HepG2 (cell line): Measurements from ENCODE around the gene EEF1A2. TPM values are rescaled to one million over a fixed set of nuclear protein-coding genes. Genes with fewer than 3 reads are reported as not detected.

Experiments used
- ATAC-seq: fragments of 200-7000 bp; cut with Tn5 transposase; 3 replicates; pipeline ENCODE4 v1.9.1; 2020; ENCODE audit warnings: mild to moderate bottlenecking, moderate library complexity
- BruUV-seq: library from RNA; stranded (reverse); fragments of 400-500 nt; replicated peaks from 2 replicates; lab custom pipeline; 2021; lab: Mats Ljungman, UMichigan
- CTCF ChIA-PET: fragments of 300-600 bp; formaldehyde crosslinking; extraction: SDS; loops from one replicate; lab custom pipeline; 2021; ENCODE audit warnings: low total read pairs, inconsistent platforms, low intra/inter-chr PET ratio; lab: Yijun Ruan, JAX
- POLR2A ChIA-PET: fragments of 350-600 bp; sonication (Branson Sonifier 250); formaldehyde crosslinking; loops from one replicate; lab custom pipeline; 2020; ENCODE audit warnings: antibody characterized with exemption, inconsistent platforms; lab: Yijun Ruan, JAX
- DNase-seq: peaks from one replicate; pipeline ENCODE4 v3.0.0-alpha.2; 2015; ENCODE audit warnings: low spot score
- FAIRE-seq: peaks from 3 replicates; lab custom pipeline; 2011; peaks lifted over from hg19 to GRCh38; lab: Jason Lieb, UNC
- H2AFZ ChIP-seq: one replicate; pipeline ENCODE4 v1.6.1; 2011; ENCODE audit warnings: low read length, inconsistent platforms
- H3K27ac ChIP-seq: fragments of 300-600 bp; 3 replicates; pipeline ENCODE4 v1.8.0; 2011; ENCODE audit warnings: mixed run types, mild to moderate bottlenecking, mixed read lengths, low read length, inconsistent platforms; ENCODE audit not compliant: insufficient read depth; ENCODE audit errors: extremely low read length
- H3K27me3 ChIP-seq, 2 experiments: fragments of 200-600 bp in 1 of 2; 2 replicates in 1 of 2; 3 replicates in 1 of 2; pipeline versions ENCODE4 v1.6.0 to v1.8.0; 2011; ENCODE audit warnings: low read length in 2 of 2, mild to moderate bottlenecking in 2 of 2, moderate library complexity in 2 of 2, inconsistent platforms in 1 of 2; ENCODE audit not compliant: insufficient read depth in 2 of 2, control insufficient read depth in 1 of 2
- H3K36me3 ChIP-seq, 2 experiments: fragments of 200-600 bp in 1 of 2; replicated peaks in 1 of 2; 2 replicates in 1 of 2; 3 replicates in 1 of 2; pipeline versions ENCODE4 v1.5.1 to v1.8.0; 2011; ENCODE audit warnings: low read length in 2 of 2, inconsistent platforms in 1 of 2; ENCODE audit not compliant: insufficient read depth in 2 of 2, control insufficient read depth in 1 of 2
- H3K4me1 ChIP-seq: 2 replicates; pipeline ENCODE4 v1.5.1; 2012; ENCODE audit warnings: low read length, inconsistent platforms; ENCODE audit not compliant: insufficient read depth
- H3K4me2 ChIP-seq: 2 replicates; pipeline ENCODE4 v1.6.0; 2011; ENCODE audit warnings: low read depth, low read length, inconsistent platforms
- H3K4me3 ChIP-seq, 3 experiments: fragments of 200-600 bp in 1 of 3; sonication (generic), shearing (Covaris generic) in 1 of 3; replicated peaks in 1 of 3; 2 replicates each; pipeline ENCODE4 v1.5.1; 2011 to 2016; ENCODE audit warnings: low read length in 3 of 3, inconsistent platforms in 2 of 3, low read depth in 2 of 3, mild to moderate bottlenecking in 2 of 3, control low read depth in 1 of 3, mixed read lengths in 1 of 3; ENCODE audit not compliant: insufficient read depth in 1 of 3
- H3K79me2 ChIP-seq: one replicate; pipeline ENCODE4 v1.6.1; 2011; ENCODE audit warnings: low read length, inconsistent platforms; ENCODE audit not compliant: insufficient read depth
- H3K9ac ChIP-seq: 2 replicates; pipeline ENCODE4 v1.6.0; 2011; ENCODE audit warnings: mild to moderate bottlenecking, low read depth, low read length, inconsistent platforms; ENCODE audit not compliant: insufficient read depth
- H3K9me3 ChIP-seq: 2 replicates; pipeline ENCODE4 v1.5.1; 2012; ENCODE audit warnings: mild to moderate bottlenecking, low read length
- H4K20me1 ChIP-seq: 2 replicates; pipeline ENCODE4 v1.6.0; 2011; ENCODE audit warnings: inconsistent platforms, mild to moderate bottlenecking, low read length, moderate library complexity; ENCODE audit not compliant: insufficient read depth
- BHLHE40 ChIP-seq: IDR thresholded peaks from 2 replicates; pipeline ENCODE4 v1.6.1; 2011; ENCODE audit warnings: low read length, improper control_type of control experiment
- HNRNPK ChIP-seq: fragments of 200-400 bp; formaldehyde crosslinking; IDR thresholded peaks from 2 replicates; pipeline ENCODE4 v1.6.1; 2018; ENCODE audit warnings: low read length, low read depth, moderate library complexity, mild to moderate bottlenecking; ENCODE audit not compliant: poor library complexity, severe bottlenecking
- HNRNPLL ChIP-seq: fragments of 200-400 bp; formaldehyde crosslinking; IDR thresholded peaks from 2 replicates; pipeline ENCODE4 v1.6.1; 2017; ENCODE audit warnings: mild to moderate bottlenecking, low read depth, low read length; ENCODE audit not compliant: poor library complexity, severe bottlenecking
- RFX5 ChIP-seq: IDR thresholded peaks from 2 replicates; pipeline ENCODE4 v1.6.1; 2011; ENCODE audit warnings: low read depth, low read length, improper control_type of control experiment
- ZNF629 ChIP-seq: sonication (generic); formaldehyde crosslinking; conservative IDR thresholded peaks from 2 replicates; pipeline ENCODE4 v1.5.0; 2020; ENCODE audit warnings: missing genetic modification reagents
- ZNF749 ChIP-seq: sonication (generic); formaldehyde crosslinking; IDR thresholded peaks from 2 replicates; pipeline ENCODE4 v1.8.0; 2022; ENCODE audit warnings: mild to moderate bottlenecking, missing genetic modification reagents, moderate library complexity, borderline replicate concordance
- WGBS: methylation state at CpG from one replicate; pipeline ENCODE4 v1.1.6; 2017; ENCODE audit warnings: low lambda C conversion rate; 5-methylcytosine and 5-hydroxymethylcytosine counted together
- in situ Hi-C: cut with HindIII; loops from 2 replicates; pipeline ENCODE4 v1.10.0; 2017; ENCODE audit warnings: low pct_unique_long_range_greater_than_20kb; ENCODE audit not compliant: extremely low pct_ligation_motif_present
- intact Hi-C: fragments of 100-400 bp; cut with micrococcal nuclease; formaldehyde crosslinking; loops from one replicate; pipeline ENCODE4 v1.10.0; 2022; ENCODE audit not compliant: unreplicated experiment
- polyA plus RNA-seq, 8 experiments: library from polyadenylated mRNA; depleted of rRNA in 3 of 8; stranded (reverse) in 7 of 8; unstranded in 1 of 8; fragments of >200 nt; fragmentation: Illumina TruSeq in 4 of 8; extraction: Trizol in 4 of 8; gene quantifications; 2 replicates each; pipeline versions ENCODE4 v1.2.1 to v1.2.3, GENCODE V29; 2011 to 2016; ENCODE audit warnings: low read depth in 4 of 8, missing spikeins in 1 of 8, mixed read lengths in 1 of 8; ENCODE audit not compliant: insufficient read depth in 1 of 8
- total RNA-seq, 5 experiments: library from RNA; depleted of rRNA; stranded (reverse); fragments of >200 nt; fragmentation: Illumina TruSeq; extraction: Trizol; gene quantifications; 2 replicates each; pipeline ENCODE4 v1.2.3, GENCODE V29; 2016; ENCODE audit warnings: low read depth in 1 of 5

The EEF1A2 gene
- total and polyA plus RNA-seq, 2 of the 13 experiments (the other 11 are each of a cell fraction or from before 2014, with no cell fraction given) = 0.44 to 0.87 TPM

- 25% methylated on average over 28 of the region's 48 CpGs for WGBS
- Histone ChIP-seq H3K27me3 (peaks cover 41 to 87% of the 10 kb centered on the region in 2 experiments), H3K4me1 (0 out of 2 replicates have a peak, but pooled peaks cover 5% of the 10 kb centered on the region), H3K27ac (no peak overlapping the region), H3K36me3 (no peaks in the 10 kb centered on the region), H3K4me3 (peak overlapping the region in 1 of 3 experiments; percentile 58; a peak in 1 of 6 replicates), H3K79me2 (no peaks in the 10 kb centered on the region), H4K20me1 (peaks cover 6% of the 10 kb centered on the region; the same call in 1 of the 2 replicates), H3K9me3 (no peaks in the 10 kb centered on the region), H2AFZ (no peak overlapping the region), H3K9ac (no peak overlapping the region), H3K4me2 (0 out of 2 replicates have a peak overlapping the region, but pooled peaks have one; percentile 5)
- FAIRE-seq (no peak), DNase-seq (no peak), ATAC-seq (no peak)
- intact Hi-C loops (no loop called here), in situ Hi-C loops (no loop called here)
- BruUV-seq = no TSS peak
- POLR2A ChIA-PET = no interaction called here
- TF ChIP-seq HNRNPLL (peak; percentile 4), HNRNPK (peak; percentile 70), ZNF749 (CRISPR knock-in tag) (no peak), BHLHE40 (peak; percentile 40; the same call in 1 of the 2 replicates), ZNF629 (CRISPR knock-in tag) (no peak), RFX5 (no peak)
- CTCF ChIA-PET = no interaction called here
Measured at GRCh38 chr20:63499338-63499969, 571 bp upstream of the EEF1A2 start.
